ENCODE measurements around the gene CAMTA1. TPM values are rescaled to one million over a fixed set of nuclear protein-coding genes. Genes with fewer than 3 reads are reported as not detected.

CAMTA1 gene
- total and polyA plus RNA-seq, 2 experiments from 2014 or later: 213 to 341 TPM

DNA sequence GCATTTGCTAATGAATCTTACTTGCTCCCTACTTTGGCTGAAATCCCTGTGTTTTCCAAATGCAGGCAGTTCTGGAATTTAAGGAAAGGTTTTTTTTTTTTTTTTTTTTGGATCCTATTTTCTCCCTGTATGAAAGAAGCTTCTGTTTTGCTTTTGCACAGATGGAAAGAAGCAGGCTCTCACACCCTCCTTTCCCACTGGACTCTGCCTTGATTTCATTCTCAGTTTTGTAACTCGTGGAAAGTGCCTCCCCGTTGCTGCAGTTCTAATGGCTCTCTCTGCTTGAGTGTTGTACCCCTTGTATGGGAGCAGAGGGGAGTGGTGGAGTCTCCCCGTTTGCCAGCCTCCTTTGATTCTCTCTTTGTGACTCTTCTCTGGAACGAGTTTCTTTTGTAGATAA, 291.9 kb downstream of the CAMTA1 start:
- Histone ChIP-seq H3K36me3 (no peaks in the 10 kb centered on the region), H3K4me3 (no peak overlapping the region), H3K27ac (no peak overlapping the region), H3K9me3 (ENCODE audit: low read depth) (no peaks in the 10 kb centered on the region), H3K4me1 (ENCODE audit: low read depth) (no peaks in the 10 kb centered on the region), H3K27me3 (peaks cover 13% of the 10 kb centered on the region)
- TF ChIP-seq, protein P1, sequence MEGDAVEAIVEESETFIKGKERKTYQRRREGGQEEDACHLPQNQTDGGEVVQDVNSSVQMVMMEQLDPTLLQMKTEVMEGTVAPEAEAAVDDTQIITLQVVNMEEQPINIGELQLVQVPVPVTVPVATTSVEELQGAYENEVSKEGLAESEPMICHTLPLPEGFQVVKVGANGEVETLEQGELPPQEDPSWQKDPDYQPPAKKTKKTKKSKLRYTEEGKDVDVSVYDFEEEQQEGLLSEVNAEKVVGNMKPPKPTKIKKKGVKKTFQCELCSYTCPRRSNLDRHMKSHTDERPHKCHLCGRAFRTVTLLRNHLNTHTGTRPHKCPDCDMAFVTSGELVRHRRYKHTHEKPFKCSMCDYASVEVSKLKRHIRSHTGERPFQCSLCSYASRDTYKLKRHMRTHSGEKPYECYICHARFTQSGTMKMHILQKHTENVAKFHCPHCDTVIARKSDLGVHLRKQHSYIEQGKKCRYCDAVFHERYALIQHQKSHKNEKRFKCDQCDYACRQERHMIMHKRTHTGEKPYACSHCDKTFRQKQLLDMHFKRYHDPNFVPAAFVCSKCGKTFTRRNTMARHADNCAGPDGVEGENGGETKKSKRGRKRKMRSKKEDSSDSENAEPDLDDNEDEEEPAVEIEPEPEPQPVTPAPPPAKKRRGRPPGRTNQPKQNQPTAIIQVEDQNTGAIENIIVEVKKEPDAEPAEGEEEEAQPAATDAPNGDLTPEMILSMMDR (IDR thresholded peaks at IDR 0.05; ENCODE audit: low read depth, low read length): no peak
- no peak for DNase-seq (ENCODE audit: low read depth in 1 of 2, low spot score in 1 of 2)

DNA sequence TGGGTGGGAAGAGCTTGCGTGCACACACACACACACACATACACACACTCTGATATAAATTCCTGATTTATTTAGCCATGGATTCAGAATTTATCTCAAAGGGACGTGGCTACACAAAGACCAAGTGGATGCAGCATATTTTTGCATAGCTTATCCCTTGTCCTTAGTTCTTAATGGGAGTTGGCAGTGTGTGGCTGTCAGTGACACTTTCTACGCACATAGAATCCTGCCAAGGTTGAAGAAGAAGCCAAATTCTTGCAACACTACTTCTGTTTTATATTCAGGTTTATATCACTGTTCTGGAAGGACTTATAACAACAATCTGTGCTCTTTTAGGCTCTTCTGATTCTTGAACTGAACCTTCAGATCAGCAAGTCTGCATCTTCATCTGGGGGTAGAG, 292.7 kb downstream of the CAMTA1 start:
- Histone ChIP-seq H3K36me3 (no peaks in the 10 kb centered on the region), H3K4me1 (ENCODE audit: low read depth) (no peaks in the 10 kb centered on the region), H3K9me3 (ENCODE audit: low read depth) (no peaks in the 10 kb centered on the region), H3K27ac (no peak overlapping the region), H3K4me3 (no peak overlapping the region), H3K27me3 (peaks cover 5% of the 10 kb centered on the region)
- TF ChIP-seq, protein P1 (IDR thresholded peaks at IDR 0.05; ENCODE audit: low read depth, low read length): no peak
- DNase-seq (ENCODE audit: low read depth in 1 of 2, low spot score in 1 of 2): no peak

DNA sequence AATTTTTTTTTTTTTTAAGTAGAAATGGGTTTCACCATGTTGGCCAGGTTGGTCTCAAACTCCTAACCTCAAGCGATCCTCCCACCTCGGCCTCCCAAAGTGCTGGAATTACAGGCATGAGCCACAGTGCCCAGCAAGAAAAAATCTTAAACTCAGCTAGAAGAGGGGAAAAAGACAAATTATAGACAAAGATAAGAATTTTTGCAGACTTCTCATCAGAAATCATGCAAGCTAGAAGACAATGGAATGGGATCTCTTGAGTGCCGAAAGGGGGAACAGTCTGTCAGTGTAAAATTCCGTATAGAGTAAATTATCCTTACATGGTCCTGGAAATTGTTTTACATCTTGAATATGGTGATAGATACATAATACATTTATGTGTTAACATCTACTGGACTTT, 294.4 kb downstream of the CAMTA1 start:
- H3K4me3 ChIP-seq: no peak overlapping the region
- no peaks in the 10 kb centered on the region for H3K27me3 ChIP-seq
- no peak for DNase-seq (ENCODE audit: low read depth in 1 of 2, low spot score in 1 of 2)
- no peaks in the 10 kb centered on the region for H3K36me3 ChIP-seq
- TF ChIP-seq, protein P1 (IDR thresholded peaks at IDR 0.05; ENCODE audit: low read depth, low read length): no peak
- H3K27ac ChIP-seq: no peak overlapping the region
- no peaks in the 10 kb centered on the region for H3K9me3 ChIP-seq (ENCODE audit: low read depth)
- H3K4me1 ChIP-seq (ENCODE audit: low read depth): no peaks in the 10 kb centered on the region

DNA sequence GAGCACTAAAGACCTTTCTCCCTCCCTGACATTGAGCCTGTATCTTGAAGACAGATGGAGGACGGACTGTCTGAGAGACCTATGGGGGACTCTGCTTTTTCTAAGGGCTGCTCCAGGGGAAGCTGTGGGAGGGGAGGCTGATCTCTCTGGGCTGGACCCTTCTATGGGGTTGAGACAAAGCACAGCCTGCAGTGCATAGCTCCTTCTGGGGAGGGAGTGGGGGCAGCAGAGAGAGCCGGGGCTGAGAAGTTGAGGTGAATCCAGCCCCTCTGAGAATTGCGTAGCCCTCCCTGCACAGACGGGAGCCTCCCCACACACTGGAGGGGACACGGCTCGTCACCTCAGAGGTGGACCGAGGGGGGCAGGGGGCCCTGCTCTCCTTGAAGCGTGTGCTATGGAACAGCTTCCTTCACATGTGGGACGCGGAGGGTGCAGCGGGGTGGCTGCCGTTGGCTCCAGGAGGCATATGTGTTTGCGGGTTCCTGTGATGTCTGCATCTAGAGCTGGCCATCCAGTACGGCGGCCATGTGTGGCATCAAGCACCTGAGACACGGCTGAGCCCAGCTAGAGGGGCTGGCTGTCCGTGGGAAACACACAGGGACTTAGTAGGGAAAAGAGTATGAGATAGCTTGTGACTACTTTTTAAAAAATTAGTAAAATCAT, 299.1 kb downstream of the CAMTA1 start:
- TF ChIP-seq, protein P1 (IDR thresholded peaks at IDR 0.05; ENCODE audit: low read depth, low read length): no peak
- DNase-seq (ENCODE audit: low read depth in 1 of 2, low spot score in 1 of 2): no peak

DNA sequence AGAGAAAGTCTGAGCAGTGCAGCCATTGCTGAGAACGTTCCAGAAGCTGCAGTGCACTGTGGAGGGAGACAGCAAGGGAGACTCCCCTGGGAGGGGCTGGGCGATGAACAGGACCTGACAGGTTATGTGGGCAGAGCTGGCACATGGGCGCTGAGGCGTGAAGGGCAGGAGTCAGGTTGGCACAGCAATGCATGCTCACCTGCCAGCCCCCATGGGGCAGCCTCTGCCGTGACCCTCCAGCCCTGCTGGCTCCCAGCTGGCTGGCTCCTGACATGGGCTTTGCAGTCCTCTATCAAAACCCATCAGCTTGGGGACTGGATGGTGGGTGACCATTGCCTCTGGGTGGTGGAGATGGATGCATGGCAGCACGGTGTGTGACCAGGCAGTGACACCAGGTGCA, 300.3 kb downstream of the CAMTA1 start:
- TF ChIP-seq, protein P1 (IDR thresholded peaks at IDR 0.05; ENCODE audit: low read depth, low read length): no peak
- Histone ChIP-seq H3K27me3 (no peaks in the 10 kb centered on the region), H3K4me3 (no peak overlapping the region), H3K9me3 (ENCODE audit: low read depth) (no peaks in the 10 kb centered on the region), H3K27ac (no peak overlapping the region), H3K36me3 (no peaks in the 10 kb centered on the region), H3K4me1 (ENCODE audit: low read depth) (no peaks in the 10 kb centered on the region)
- DNase-seq (ENCODE audit: low read depth in 1 of 2, low spot score in 1 of 2): no peak

More for the DNA sequence above, 299.1 kb downstream of the CAMTA1 start:
- Histone ChIP-seq H3K9me3 (ENCODE audit: low read depth) (no peaks in the 10 kb centered on the region), H3K4me1 (ENCODE audit: low read depth) (no peaks in the 10 kb centered on the region), H3K36me3 (no peaks in the 10 kb centered on the region), H3K27ac (no peak overlapping the region), H3K27me3 (no peaks in the 10 kb centered on the region), H3K4me3 (no peak overlapping the region)

Data from cardiac muscle cell (in vitro differentiated cells and primary cell).